ENCODE measurements around the gene PSMD14. TPM values are rescaled to one million over a fixed set of nuclear protein-coding genes. Genes with fewer than 3 reads are reported as not detected.

Gene PSMD14
- total RNA-seq, 1 experiment from 2014 or later: 81.1 TPM

DNA sequence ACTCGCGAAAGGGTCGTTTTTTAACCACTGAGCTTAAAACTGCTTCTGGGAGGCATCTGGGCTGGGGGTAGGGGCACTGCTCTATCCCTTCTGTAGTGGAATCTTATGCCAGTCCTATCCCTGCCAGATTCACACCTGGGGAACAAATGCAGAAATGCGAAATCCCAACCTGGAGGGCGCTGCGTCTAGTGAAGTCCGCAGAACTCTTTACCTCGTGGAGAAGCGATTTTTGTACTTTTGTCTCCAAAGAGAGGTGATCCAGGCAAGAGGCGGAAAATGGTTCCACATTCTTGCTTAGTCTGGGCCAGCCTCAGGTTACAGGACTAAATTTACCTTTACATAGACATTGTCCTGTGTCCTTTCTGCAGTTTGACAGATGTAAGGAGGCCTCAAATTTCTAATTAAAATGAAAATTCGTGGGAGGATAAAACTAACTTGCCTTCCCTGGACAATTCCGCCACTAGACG is 118.3 kb downstream of the PSMD14 start:
- peaks cover 22% of the 10 kb centered on the region for H3K27me3 Mint-ChIP-seq (ENCODE audit: insufficient read depth, unreplicated experiment)
- intact Hi-C loops (cut with micrococcal nuclease; ENCODE audit: unreplicated experiment): no loop called here
- TF ChIP-seq, protein P1, sequence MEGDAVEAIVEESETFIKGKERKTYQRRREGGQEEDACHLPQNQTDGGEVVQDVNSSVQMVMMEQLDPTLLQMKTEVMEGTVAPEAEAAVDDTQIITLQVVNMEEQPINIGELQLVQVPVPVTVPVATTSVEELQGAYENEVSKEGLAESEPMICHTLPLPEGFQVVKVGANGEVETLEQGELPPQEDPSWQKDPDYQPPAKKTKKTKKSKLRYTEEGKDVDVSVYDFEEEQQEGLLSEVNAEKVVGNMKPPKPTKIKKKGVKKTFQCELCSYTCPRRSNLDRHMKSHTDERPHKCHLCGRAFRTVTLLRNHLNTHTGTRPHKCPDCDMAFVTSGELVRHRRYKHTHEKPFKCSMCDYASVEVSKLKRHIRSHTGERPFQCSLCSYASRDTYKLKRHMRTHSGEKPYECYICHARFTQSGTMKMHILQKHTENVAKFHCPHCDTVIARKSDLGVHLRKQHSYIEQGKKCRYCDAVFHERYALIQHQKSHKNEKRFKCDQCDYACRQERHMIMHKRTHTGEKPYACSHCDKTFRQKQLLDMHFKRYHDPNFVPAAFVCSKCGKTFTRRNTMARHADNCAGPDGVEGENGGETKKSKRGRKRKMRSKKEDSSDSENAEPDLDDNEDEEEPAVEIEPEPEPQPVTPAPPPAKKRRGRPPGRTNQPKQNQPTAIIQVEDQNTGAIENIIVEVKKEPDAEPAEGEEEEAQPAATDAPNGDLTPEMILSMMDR (IDR thresholded peaks at IDR 0.05; ENCODE audit: insufficient read depth in 1 of 2, low read depth in 1 of 2, low read length in 1 of 2, severe bottlenecking in 1 of 2, unreplicated experiment in 1 of 2): no peak
- H3K9me3 Mint-ChIP-seq (ENCODE audit: unreplicated experiment): peaks cover 10% of the 10 kb centered on the region
- no peak for DNase-seq
- peaks cover 6% of the 10 kb centered on the region for H3K36me3 Mint-ChIP-seq (ENCODE audit: insufficient read depth, unreplicated experiment)
- Histone ChIP-seq H3K9me3 (no peaks in the 10 kb centered on the region), H3K36me3 (ENCODE audit: control insufficient read depth, insufficient read depth, low read length) (no peaks in the 10 kb centered on the region), H3K27me3 (replicated peaks; ENCODE audit: control insufficient read depth, insufficient read depth, low read length) (no peaks in the 10 kb centered on the region; the same call in 1 of the 2 replicates), H3K4me3 (ENCODE audit: low read depth, low read length) (no peak overlapping the region), H3K4me1 (no peaks in the 10 kb centered on the region)
- BruUV-seq (replicated peaks): no TSS peak
- H3K4me1 Mint-ChIP-seq (ENCODE audit: low read depth, unreplicated experiment): no peaks in the 10 kb centered on the region
- H3K4me3 Mint-ChIP-seq (ENCODE audit: unreplicated experiment): no peak overlapping the region
- CTCF ChIA-PET: no interaction called here
- no peak overlapping the region for H3K27ac Mint-ChIP-seq (ENCODE audit: unreplicated experiment)
- POLR2A ChIA-PET: no interaction called here

DNA sequence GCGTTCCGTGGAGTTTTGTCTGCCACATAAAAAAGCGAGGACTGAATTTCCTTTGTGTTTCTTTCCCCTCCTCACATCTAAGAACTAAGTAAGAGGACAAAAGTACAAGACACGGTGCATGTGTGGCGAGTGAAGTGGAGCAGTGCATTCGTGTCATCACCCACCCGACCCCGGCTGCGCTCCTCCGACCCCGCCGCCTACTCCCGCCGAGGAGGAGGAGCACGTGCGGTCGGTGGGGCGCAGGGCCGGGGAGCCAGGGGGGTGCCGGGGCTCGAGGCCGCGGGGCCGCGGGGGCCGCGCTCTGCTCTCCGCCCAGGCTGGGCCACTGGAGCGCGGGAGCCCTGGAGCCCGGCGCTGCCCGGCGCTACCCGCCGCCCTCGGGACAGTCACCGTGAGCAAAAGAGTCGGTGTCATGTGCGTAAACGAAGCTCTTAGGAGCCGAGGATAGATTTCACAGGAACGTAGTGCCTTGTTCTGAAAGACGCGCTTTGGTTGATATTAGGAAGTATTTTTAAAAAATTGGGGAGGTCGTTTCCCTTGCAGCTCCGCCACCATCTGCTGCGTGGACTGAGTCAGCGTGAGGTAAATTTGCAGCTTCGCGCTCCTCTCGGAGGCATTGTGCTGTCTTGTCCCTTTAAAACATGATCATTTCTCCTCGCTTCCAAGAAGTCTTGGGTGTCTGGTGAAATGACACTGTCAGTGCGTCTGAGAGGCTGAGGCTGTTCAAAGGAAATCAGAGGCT is 118.9 kb downstream of the PSMD14 start:
- Mint-ChIP-seq H3K4me3 (ENCODE audit: unreplicated experiment) (no peak overlapping the region), H3K27me3 (ENCODE audit: insufficient read depth, unreplicated experiment) (peaks cover 23% of the 10 kb centered on the region), H3K4me1 (ENCODE audit: low read depth, unreplicated experiment) (no peaks in the 10 kb centered on the region), H3K36me3 (ENCODE audit: insufficient read depth, unreplicated experiment) (peaks cover 6% of the 10 kb centered on the region), H3K9me3 (ENCODE audit: unreplicated experiment) (peaks cover 10% of the 10 kb centered on the region), H3K27ac (ENCODE audit: unreplicated experiment) (no peak overlapping the region)
- H3K27me3 ChIP-seq (replicated peaks; ENCODE audit: control insufficient read depth, insufficient read depth, low read length): no peaks in the 10 kb centered on the region; the same call in 1 of the 2 replicates
- TF ChIP-seq, protein P1 (IDR thresholded peaks at IDR 0.05; ENCODE audit: insufficient read depth in 1 of 2, low read depth in 1 of 2, low read length in 1 of 2, severe bottlenecking in 1 of 2, unreplicated experiment in 1 of 2): no peak
- no peaks in the 10 kb centered on the region for H3K36me3 ChIP-seq (ENCODE audit: control insufficient read depth, insufficient read depth, low read length)
- intact Hi-C loops (cut with micrococcal nuclease; ENCODE audit: unreplicated experiment): no loop called here
- H3K4me1 ChIP-seq: no peaks in the 10 kb centered on the region
- H3K9me3 ChIP-seq: no peaks in the 10 kb centered on the region
- CTCF ChIA-PET: no interaction called here
- no TSS peak for BruUV-seq (replicated peaks)
- POLR2A ChIA-PET: no interaction called here
- H3K4me3 ChIP-seq (ENCODE audit: low read depth, low read length): no peak overlapping the region
- no peak for DNase-seq

DNA sequence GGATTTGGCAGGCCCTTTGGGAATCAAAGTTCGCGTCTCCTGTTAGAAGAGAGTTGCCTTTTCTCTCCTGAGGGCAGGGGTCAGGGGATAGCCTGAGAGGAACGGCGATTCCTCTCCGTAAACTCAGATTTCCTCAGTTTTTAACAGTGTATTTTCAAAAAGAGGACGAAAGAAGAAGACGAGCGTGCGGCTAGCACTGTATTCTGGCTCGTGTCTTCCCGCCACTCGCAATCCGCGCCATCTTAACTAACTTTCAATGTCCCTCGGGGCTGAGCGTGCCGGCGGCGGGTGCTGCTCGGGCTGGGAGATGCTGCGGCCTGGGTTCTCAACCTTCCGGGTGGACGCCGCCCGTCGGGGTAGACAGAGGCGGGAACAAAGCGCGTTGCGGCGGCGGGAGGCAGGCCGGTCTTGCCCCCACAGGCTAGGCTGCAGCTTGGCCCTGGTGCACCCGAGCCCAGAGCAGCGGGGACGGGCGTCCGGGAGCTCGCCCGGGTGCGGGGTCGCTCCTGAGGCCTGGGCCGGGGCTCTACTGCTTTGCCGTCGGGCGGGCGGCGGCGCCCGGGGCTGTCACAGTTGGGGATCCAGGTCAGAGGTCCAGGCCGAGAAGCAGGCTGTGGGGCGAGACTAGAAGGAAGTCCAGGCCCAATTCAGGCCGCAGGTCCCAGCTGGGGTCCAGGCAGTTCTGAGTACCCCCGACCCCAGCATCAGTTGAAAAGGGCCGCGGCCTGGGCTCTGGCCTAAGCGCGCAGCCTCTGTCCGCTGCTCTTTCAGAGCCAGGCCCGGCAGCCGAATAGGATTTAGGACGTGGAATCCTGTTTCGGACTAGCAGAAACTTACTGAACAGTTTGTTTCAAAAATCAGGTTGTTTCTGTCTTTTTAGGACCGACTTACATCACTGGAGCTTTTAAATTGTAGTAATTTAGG is 119.7 kb downstream of the PSMD14 start:
- CTCF ChIA-PET: no interaction called here
- Mint-ChIP-seq H3K36me3 (ENCODE audit: insufficient read depth, unreplicated experiment) (peaks cover 6% of the 10 kb centered on the region), H3K4me1 (ENCODE audit: low read depth, unreplicated experiment) (no peaks in the 10 kb centered on the region), H3K27ac (ENCODE audit: unreplicated experiment) (no peak overlapping the region), H3K27me3 (ENCODE audit: insufficient read depth, unreplicated experiment) (peaks cover 22% of the 10 kb centered on the region), H3K4me3 (ENCODE audit: unreplicated experiment) (no peak overlapping the region), H3K9me3 (ENCODE audit: unreplicated experiment) (peaks cover 10% of the 10 kb centered on the region)
- Histone ChIP-seq H3K9me3 (no peaks in the 10 kb centered on the region), H3K4me3 (ENCODE audit: low read depth, low read length) (no peak overlapping the region), H3K4me1 (no peaks in the 10 kb centered on the region), H3K27me3 (replicated peaks; ENCODE audit: control insufficient read depth, insufficient read depth, low read length) (no peaks in the 10 kb centered on the region; the same call in 1 of the 2 replicates), H3K36me3 (ENCODE audit: control insufficient read depth, insufficient read depth, low read length) (no peaks in the 10 kb centered on the region)
- POLR2A ChIA-PET: no interaction called here
- intact Hi-C loops (cut with micrococcal nuclease; ENCODE audit: unreplicated experiment): no loop called here
- BruUV-seq (replicated peaks): no TSS peak
- DNase-seq: no peak
- TF ChIP-seq, protein P1 (IDR thresholded peaks at IDR 0.05; ENCODE audit: insufficient read depth in 1 of 2, low read depth in 1 of 2, low read length in 1 of 2, severe bottlenecking in 1 of 2, unreplicated experiment in 1 of 2): no peak
